Gastroesophageal sphincter (tissue), 3 donors: ENCODE measurements around the gene HOXC9.

Experiments used
- EP300 ChIP-seq: sonication (generic); formaldehyde crosslinking; IDR thresholded peaks from one replicate; pipeline ENCODE4 v1.6.1; 2017; ENCODE audit warnings: antibody characterized with exemption, mild to moderate bottlenecking
- POLR2A ChIP-seq, 2 donors: fragments of 450-650 bp; IDR thresholded peaks; one replicate each; pipeline ENCODE4 v1.6.1; 2017; ENCODE audit warnings: antibody characterized with exemption in 2 of 2, mild to moderate bottlenecking in 2 of 2, moderate library complexity in 1 of 2
- TF ChIP-seq, protein P1 (sequence below), 4 experiments: fragments of 200-600 bp in 2 of 4; fragments of 450-650 bp in 2 of 4; sonication (generic) in 1 of 4; IDR thresholded peaks; one replicate each; pipeline ENCODE4 v1.5.1; 2017 to 2019; ENCODE audit warnings: antibody characterized with exemption in 4 of 4, mild to moderate bottlenecking in 2 of 4, moderate library complexity in 2 of 4

DNA sequence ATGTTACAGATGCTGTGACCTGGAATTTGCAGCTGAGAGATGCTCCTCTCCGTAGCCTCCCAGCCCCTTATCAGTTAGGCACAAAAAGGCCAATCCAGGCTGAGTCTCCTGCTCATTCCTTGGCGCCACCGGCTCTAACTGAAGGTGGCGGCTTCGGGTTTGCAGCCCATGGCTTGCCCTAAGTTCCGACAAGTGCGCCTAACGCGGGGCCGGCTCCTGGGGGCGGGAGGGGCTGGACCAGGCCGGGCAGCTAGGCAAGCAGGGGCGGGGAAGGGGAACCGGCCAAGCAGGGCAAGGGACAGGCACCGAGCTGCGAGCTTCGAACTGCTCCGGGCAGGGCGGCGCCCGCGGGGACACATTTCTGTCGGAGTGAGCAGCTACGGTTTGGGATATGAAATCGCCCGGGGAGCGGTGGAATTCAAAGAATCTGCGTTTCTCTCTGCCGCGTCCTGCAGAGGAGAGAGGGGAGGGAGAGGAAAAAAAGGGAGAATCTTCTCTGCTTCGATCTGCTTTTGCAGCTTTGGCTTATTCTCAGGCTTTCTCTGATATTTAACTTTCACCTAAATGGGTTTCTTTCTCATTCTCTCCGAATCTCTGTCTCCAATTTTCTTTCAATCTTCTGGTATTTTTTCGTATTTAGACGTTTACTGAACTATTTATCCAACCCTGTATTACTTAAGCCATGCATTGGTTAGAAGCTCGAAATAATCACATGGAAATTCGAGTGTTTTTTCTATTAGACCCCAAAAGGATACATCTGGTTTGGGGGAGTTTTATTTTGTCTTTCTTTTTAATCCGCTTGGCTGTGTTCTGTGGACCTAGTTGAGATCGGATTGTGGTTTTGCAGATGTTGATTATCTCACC, 46.9 kb upstream of the HOXC9 start:
- TF ChIP-seq EP300 (no peak), POLR2A (IDR thresholded peaks at IDR 0.05) (no peak)
- TF ChIP-seq, protein P1, sequence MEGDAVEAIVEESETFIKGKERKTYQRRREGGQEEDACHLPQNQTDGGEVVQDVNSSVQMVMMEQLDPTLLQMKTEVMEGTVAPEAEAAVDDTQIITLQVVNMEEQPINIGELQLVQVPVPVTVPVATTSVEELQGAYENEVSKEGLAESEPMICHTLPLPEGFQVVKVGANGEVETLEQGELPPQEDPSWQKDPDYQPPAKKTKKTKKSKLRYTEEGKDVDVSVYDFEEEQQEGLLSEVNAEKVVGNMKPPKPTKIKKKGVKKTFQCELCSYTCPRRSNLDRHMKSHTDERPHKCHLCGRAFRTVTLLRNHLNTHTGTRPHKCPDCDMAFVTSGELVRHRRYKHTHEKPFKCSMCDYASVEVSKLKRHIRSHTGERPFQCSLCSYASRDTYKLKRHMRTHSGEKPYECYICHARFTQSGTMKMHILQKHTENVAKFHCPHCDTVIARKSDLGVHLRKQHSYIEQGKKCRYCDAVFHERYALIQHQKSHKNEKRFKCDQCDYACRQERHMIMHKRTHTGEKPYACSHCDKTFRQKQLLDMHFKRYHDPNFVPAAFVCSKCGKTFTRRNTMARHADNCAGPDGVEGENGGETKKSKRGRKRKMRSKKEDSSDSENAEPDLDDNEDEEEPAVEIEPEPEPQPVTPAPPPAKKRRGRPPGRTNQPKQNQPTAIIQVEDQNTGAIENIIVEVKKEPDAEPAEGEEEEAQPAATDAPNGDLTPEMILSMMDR (IDR thresholded peaks at IDR 0.05), result no peak
